T-cell (primary cell): ENCODE data around the gene OR5A1. TPM values are rescaled to one million over a fixed set of nuclear protein-coding genes. Genes with fewer than 3 reads are reported as not detected.

Source experiments
- ATAC-seq, 4 experiments: fragments of 200-7000 bp in 3 of 4; fragments of 150-1000 bp in 1 of 4; cut with Tn5 transposase; replicated peaks in 1 of 4; 1 replicate in 3 of 4; 2 replicates in 1 of 4; pipeline ENCODE4 v1.10.0; 2021; ENCODE audit warnings: moderate library complexity in 3 of 4, mild to moderate bottlenecking in 2 of 4, moderate number of reproducible peaks in 1 of 4
- CTCF ChIA-PET, 2 donors: fragments of 300-600 bp; sonication (Branson Sonifier 250); formaldehyde crosslinking; loops; one replicate each; lab custom pipeline; 2022; ENCODE audit warnings: antibody characterized with exemption in 2 of 2; lab: Charles Lee
- POLR2A ChIA-PET, 2 donors: fragments of 300-600 bp; sonication (Branson Sonifier 250); formaldehyde crosslinking; loops; one replicate each; lab custom pipeline; 2022; ENCODE audit warnings: antibody characterized with exemption in 2 of 2; lab: Charles Lee
- DNase-seq, 35 experiments: peaks; one replicate each; pipeline versions ENCODE4 v3.0.0 to v3.0.0-alpha.2; 2013 to 2023
- H3K27ac ChIP-seq: one replicate; pipeline ENCODE4 v1.5.1; 2013; ENCODE audit warnings: low read length
- H3K27me3 ChIP-seq, 2 experiments: replicated peaks in 1 of 2; 1 replicate in 1 of 2; 2 replicates in 1 of 2; pipeline versions ENCODE4 v1.6.1 to v1.7.0; 2013; ENCODE audit warnings: low read length in 1 of 2, mixed read lengths in 1 of 2; ENCODE audit not compliant: control insufficient read depth in 2 of 2, insufficient read depth in 2 of 2; ENCODE audit errors: extremely low read depth in 1 of 2
- H3K36me3 ChIP-seq, 2 donors: 1 replicate in 1 of 2; 2 replicates in 1 of 2; pipeline versions ENCODE4 v1.6.1 to v1.7.0; 2013; ENCODE audit warnings: low read length in 1 of 2; ENCODE audit not compliant: control insufficient read depth in 2 of 2, insufficient read depth in 1 of 2; ENCODE audit errors: extremely low read depth in 1 of 2
- H3K4me1 ChIP-seq, 2 experiments: 1 replicate in 1 of 2; 2 replicates in 1 of 2; pipeline versions ENCODE4 v1.6.1 to v1.7.0; 2013; ENCODE audit warnings: low read length in 2 of 2, mixed read lengths in 1 of 2; ENCODE audit not compliant: insufficient read depth in 2 of 2, control insufficient read depth in 1 of 2; ENCODE audit errors: extremely low read depth in 1 of 2
- H3K4me3 ChIP-seq, 2 donors: 1 replicate in 1 of 2; 2 replicates in 1 of 2; pipeline versions ENCODE4 v1.5.1 to v1.7.0; 2013; ENCODE audit warnings: mild to moderate bottlenecking in 2 of 2, low read length in 1 of 2, moderate library complexity in 1 of 2; ENCODE audit not compliant: control insufficient read depth in 1 of 2; ENCODE audit errors: extremely low read depth in 1 of 2
- H3K9me3 ChIP-seq: 2 replicates; pipeline ENCODE4 v1.7.0; 2013
- H3K27ac Mint-ChIP-seq, 2 donors: one replicate each; pipeline ENCODE4 v1.8.0; 2020 to 2021; ENCODE audit warnings: mild to moderate bottlenecking in 2 of 2, mixed read lengths in 2 of 2
- H3K27me3 Mint-ChIP-seq, 2 donors: one replicate each; pipeline ENCODE4 v1.8.0; 2021 to 2022; ENCODE audit warnings: mixed read lengths in 2 of 2
- H3K36me3 Mint-ChIP-seq: one replicate; pipeline ENCODE4 v1.8.0; 2021; ENCODE audit warnings: mixed read lengths
- H3K4me1 Mint-ChIP-seq, 3 donors: one replicate each; pipeline ENCODE4 v1.8.0; 2020 to 2022; ENCODE audit warnings: mixed read lengths in 3 of 3, mild to moderate bottlenecking in 1 of 3
- H3K4me3 Mint-ChIP-seq, 3 donors: one replicate each; pipeline ENCODE4 v1.8.0; 2020 to 2022; ENCODE audit warnings: mild to moderate bottlenecking in 3 of 3, mixed read lengths in 3 of 3, moderate library complexity in 3 of 3
- H3K9me3 Mint-ChIP-seq, 3 donors: one replicate each; pipeline ENCODE4 v1.8.0; 2020 to 2022; ENCODE audit warnings: mixed read lengths in 3 of 3
- WGBS: methylation state at CpG from one replicate; pipeline ENCODE4 v1.1.5; 2013; ENCODE audit warnings: missing lambda C conversion rate; ENCODE audit not compliant: insufficient coverage; 5-methylcytosine and 5-hydroxymethylcytosine counted together
- total RNA-seq, 35 experiments: library from RNA in 6 of 35; stranded (reverse) in 6 of 35; fragments of 120-200 nt in 1 of 35; gene quantifications; one replicate each; pipeline versions ENCODE4 v1.2.1 to v1.2.4 and lab custom pipeline; 2013 to 2026

The OR5A1 gene
- total RNA-seq, 5 donors from 2014 or later (not counting 1 experiment from before 2014, with no cell fraction given): not detected

- H3K27me3 ChIP-seq: peaks cover 0 to 6% of the 10 kb centered on the region in 2 experiments
- H3K36me3 Mint-ChIP-seq: no peaks in the 10 kb centered on the region
- H3K9me3 Mint-ChIP-seq: peaks cover 4 to 11% (median 11%) of the 10 kb centered on the region in 3 donors
- H3K9me3 ChIP-seq: no peaks in the 10 kb centered on the region
- H3K27ac Mint-ChIP-seq: no peak overlapping the region
- peaks cover 9 to 17% (median 15%) of the 10 kb centered on the region in 3 donors for H3K4me1 Mint-ChIP-seq
- ATAC-seq (no peak), DNase-seq (no peak)
- no peak overlapping the region for H3K4me3 Mint-ChIP-seq
- POLR2A ChIA-PET: no interaction called here
- H3K4me1 ChIP-seq: peaks cover 0 to 10% of the 10 kb centered on the region in 2 experiments
- peaks cover 17 to 19% of the 10 kb centered on the region in 2 donors for H3K27me3 Mint-ChIP-seq
- no peaks in the 10 kb centered on the region for H3K36me3 ChIP-seq
- H3K4me3 ChIP-seq: no peak overlapping the region
- H3K27ac ChIP-seq: no peak overlapping the region
- CTCF ChIA-PET: no interaction called here
- WGBS: no CpG with 5 or more reads among the region's 1 CpG
Observed at GRCh38 chr11:59415111-59415510, 21.2 kb upstream of the OR5A1 start.

- Histone ChIP-seq H3K9me3 (no peaks in the 10 kb centered on the region), H3K27ac (no peak overlapping the region), H3K27me3 (peaks cover 0 to 6% of the 10 kb centered on the region in 2 experiments), H3K36me3 (no peaks in the 10 kb centered on the region), H3K4me1 (peaks cover 0 to 10% of the 10 kb centered on the region in 2 experiments), H3K4me3 (no peak overlapping the region)
- Mint-ChIP-seq H3K27me3 (peaks cover 17 to 19% of the 10 kb centered on the region in 2 donors), H3K9me3 (no peaks in the 10 kb centered on the region), H3K27ac (no peak overlapping the region), H3K4me1 (peaks cover 9 to 17% (median 15%) of the 10 kb centered on the region in 3 donors), H3K4me3 (no peak overlapping the region), H3K36me3 (no peaks in the 10 kb centered on the region)
- DNase-seq: no peak
- no peak for ATAC-seq
- no CpG with 5 or more reads among the region's 5 CpGs for WGBS
- POLR2A ChIA-PET: no interaction called here
- CTCF ChIA-PET: no interaction called here
Observed at GRCh38 chr11:59416613-59417012, 19.7 kb upstream of the OR5A1 start.

- no peaks in the 10 kb centered on the region for H3K36me3 Mint-ChIP-seq
- Histone ChIP-seq H3K9me3 (no peaks in the 10 kb centered on the region), H3K36me3 (no peaks in the 10 kb centered on the region), H3K27ac (no peak overlapping the region), H3K4me3 (peak overlapping the region in 1 of 2 donors; percentile 15), H3K4me1 (peaks cover 0 to 10% of the 10 kb centered on the region in 2 experiments), H3K27me3 (peaks cover 0 to 6% of the 10 kb centered on the region in 2 experiments)
- H3K4me1 Mint-ChIP-seq: peaks cover 9 to 17% (median 15%) of the 10 kb centered on the region in 3 donors
- WGBS: 8% methylated on average over 2 of the region's 5 CpGs
- DNase-seq (peak in 1 of 35 experiments; percentile 3), ATAC-seq (peak in 1 of 4 experiments; percentile 40)
- no peaks in the 10 kb centered on the region for H3K9me3 Mint-ChIP-seq
- ChIA-PET CTCF (interaction anchor here in 1 of 2 donors (0.5 kb wide), 1 partner anchor 439 kb away, joined by 3 read pairs; no protein-coding TSS in a partner anchor), POLR2A (no interaction called here)
- no peak overlapping the region for H3K4me3 Mint-ChIP-seq
- no peak overlapping the region for H3K27ac Mint-ChIP-seq
- H3K27me3 Mint-ChIP-seq: peaks cover 17 to 19% of the 10 kb centered on the region in 2 donors
Observed at GRCh38 chr11:59417023-59417422, 19.2 kb upstream of the OR5A1 start.

- Histone ChIP-seq H3K4me1 (peaks cover 0 to 10% of the 10 kb centered on the region in 2 experiments), H3K9me3 (no peaks in the 10 kb centered on the region)
- H3K4me3 Mint-ChIP-seq: no peak overlapping the region
Observed at GRCh38 chr11:59418156-59418555, 18.1 kb upstream of the OR5A1 start.

GRCh38 chr11:59423835-59424234, 12.4 kb upstream of the OR5A1 start:
- WGBS: 62% methylated on average over 2 of the region's 2 CpGs
- ChIA-PET POLR2A (no interaction called here), CTCF (no interaction called here)
- Mint-ChIP-seq H3K36me3 (no peaks in the 10 kb centered on the region), H3K4me1 (no peaks in the 10 kb centered on the region), H3K27me3 (peaks cover 5 to 16% of the 10 kb centered on the region in 2 donors), H3K4me3 (no peak overlapping the region), H3K27ac (no peak overlapping the region), H3K9me3 (no peaks in the 10 kb centered on the region)
- ATAC-seq (no peak), DNase-seq (no peak)
- Histone ChIP-seq H3K27me3 (peaks cover 0 to 3% of the 10 kb centered on the region in 2 experiments), H3K4me3 (no peak overlapping the region), H3K36me3 (no peaks in the 10 kb centered on the region), H3K9me3 (no peaks in the 10 kb centered on the region), H3K4me1 (no peaks in the 10 kb centered on the region), H3K27ac (no peak overlapping the region)

More at GRCh38 chr11:59418156-59418555, 18.1 kb upstream of the OR5A1 start:
- peaks cover 0 to 6% of the 10 kb centered on the region in 2 experiments for H3K27me3 ChIP-seq
- no peaks in the 10 kb centered on the region for H3K9me3 Mint-ChIP-seq
- ChIA-PET CTCF (no interaction called here), POLR2A (no interaction called here)
- H3K4me3 ChIP-seq: no peak overlapping the region
- H3K27me3 Mint-ChIP-seq: peaks cover 14 to 15% of the 10 kb centered on the region in 2 donors
- DNase-seq (no peak), ATAC-seq (no peak)
- 100% methylated on average over 1 of the region's 2 CpGs for WGBS
- H3K36me3 ChIP-seq: no peaks in the 10 kb centered on the region
- H3K27ac Mint-ChIP-seq: no peak overlapping the region
- H3K4me1 Mint-ChIP-seq: peaks cover 9 to 17% (median 15%) of the 10 kb centered on the region in 3 donors
- H3K27ac ChIP-seq: no peak overlapping the region
- no peaks in the 10 kb centered on the region for H3K36me3 Mint-ChIP-seq

GRCh38 chr11:59425131-59425530, 11.1 kb upstream of the OR5A1 start:
- ChIA-PET POLR2A (no interaction called here), CTCF (no interaction called here)
- DNase-seq: no peak
- no peaks in the 10 kb centered on the region for H3K36me3 Mint-ChIP-seq
- no peaks in the 10 kb centered on the region for H3K4me1 ChIP-seq
- H3K4me3 Mint-ChIP-seq: no peak overlapping the region
- H3K27ac Mint-ChIP-seq: no peak overlapping the region
- H3K4me1 Mint-ChIP-seq: no peaks in the 10 kb centered on the region
- no peaks in the 10 kb centered on the region for H3K9me3 Mint-ChIP-seq
- no peak overlapping the region for H3K27ac ChIP-seq
- peaks cover 0 to 3% of the 10 kb centered on the region in 2 experiments for H3K27me3 ChIP-seq
- H3K27me3 Mint-ChIP-seq: peaks cover 6 to 14% of the 10 kb centered on the region in 2 donors
- ATAC-seq: no peak
- H3K9me3 ChIP-seq: no peaks in the 10 kb centered on the region
- no peaks in the 10 kb centered on the region for H3K36me3 ChIP-seq
- no peak overlapping the region for H3K4me3 ChIP-seq
- WGBS: 65% methylated on average over 3 of the region's 4 CpGs
